ENCODE measurements around the gene RBM18. TPM values are rescaled to one million over a fixed set of nuclear protein-coding genes. Genes with fewer than 3 reads are reported as not detected.

The RBM18 gene
- total RNA-seq, 4 donors from 2014 or later: 10.1 to 14.6 (median 13.3) TPM

- whole genome bisulfite sequencing: 8% methylated on average over 10 of the region's 10 CpGs
Measured at GRCh38 chr9:122227575-122227900, 37.1 kb downstream of the RBM18 start.

DNA sequence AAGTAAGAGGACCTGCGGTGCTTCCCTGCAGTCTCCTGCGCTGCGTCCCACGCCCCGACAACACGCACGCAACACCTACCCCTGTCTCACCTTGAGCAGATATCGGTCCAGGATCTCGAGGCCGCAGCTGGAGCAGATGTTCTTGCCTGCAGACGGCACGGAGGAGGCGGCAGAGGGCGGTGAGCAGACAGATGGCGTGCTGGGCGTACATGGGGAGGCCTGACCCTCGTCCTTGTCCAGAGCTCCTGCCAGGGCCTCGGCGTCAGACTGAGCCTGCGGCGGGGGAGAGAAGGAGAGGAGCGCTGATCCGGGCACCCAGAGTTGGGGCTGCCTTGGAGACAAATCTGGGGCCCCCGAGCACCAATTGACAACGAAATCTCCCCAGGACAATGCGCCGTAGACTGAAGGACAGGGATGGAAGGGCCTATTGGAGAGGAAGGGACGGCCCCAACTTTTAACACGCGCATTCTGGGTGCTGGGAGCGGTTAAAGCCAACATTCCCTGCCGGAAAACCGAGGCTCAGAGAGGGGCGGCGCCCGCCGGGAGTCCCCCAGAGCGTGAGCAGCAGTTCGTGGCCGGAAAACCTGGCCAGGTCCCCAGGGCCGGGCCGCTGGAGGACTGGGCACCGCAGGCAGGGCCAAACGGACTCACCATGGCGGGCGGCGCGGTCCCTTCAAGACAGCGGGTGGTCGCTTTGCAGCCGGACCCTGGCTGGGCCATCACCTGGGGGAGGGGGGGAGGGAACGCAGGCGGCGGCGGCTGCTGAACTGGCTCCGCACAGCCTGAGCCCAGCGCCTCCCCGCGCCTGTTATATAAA is 37.7 kb downstream of the RBM18 start:
- intact Hi-C loops (cut with DNase I): no loop called here
- Histone ChIP-seq H3K27me3 (peaks cover 0 to 96% (median 56%) of the 10 kb centered on the region in 4 donors), H3K4me3 (peak overlapping the region; percentile 50 to 59 (median 52)), H3K4me1 (peaks cover 27 to 40% (median 38%) of the 10 kb centered on the region in 4 donors), H3K36me3 (no peaks in the 10 kb centered on the region), H3K27ac (replicated peaks in 1 of 4) (no peak overlapping the region), H3K9me3 (no peaks in the 10 kb centered on the region)
- 23% methylated on average over 33 of the region's 59 CpGs for WGBS
- DNase-seq (ENCODE audit: extremely low spot score): no peak
- TF ChIP-seq CTCF (IDR thresholded peaks at IDR 0.05) (no peak), EP300 (IDR thresholded peaks at IDR 0.05) (no peak)

More at GRCh38 chr9:122227575-122227900, 37.1 kb downstream of the RBM18 start:
- Histone ChIP-seq H3K4me3 (peak overlapping the region; percentile 50 to 59 (median 52)), H3K36me3 (no peaks in the 10 kb centered on the region), H3K27me3 (peaks cover 0 to 90% (median 53%) of the 10 kb centered on the region in 4 donors), H3K9me3 (no peaks in the 10 kb centered on the region), H3K27ac (replicated peaks in 1 of 4) (no peak overlapping the region), H3K4me1 (peaks cover 27 to 40% (median 38%) of the 10 kb centered on the region in 4 donors)
- intact Hi-C loops (cut with DNase I): no loop called here
- TF ChIP-seq CTCF (IDR thresholded peaks at IDR 0.05) (no peak), EP300 (IDR thresholded peaks at IDR 0.05) (no peak), POLR2A (IDR thresholded peaks at IDR 0.05; ENCODE audit: low read depth) (no peak), POLR2AphosphoS5 (IDR thresholded peaks at IDR 0.05) (no peak)
- no peak for DNase-seq (ENCODE audit: extremely low spot score)

- no peak for DNase-seq (ENCODE audit: extremely low spot score)
- no peak overlapping the region for H3K27ac ChIP-seq (replicated peaks in 1 of 4)
- intact Hi-C loops (cut with DNase I): no loop called here
- no peak for TF ChIP-seq CTCF (IDR thresholded peaks at IDR 0.05)
- no peak for TF ChIP-seq POLR2A (IDR thresholded peaks at IDR 0.05; ENCODE audit: low read depth)
- no peak for TF ChIP-seq POLR2AphosphoS5 (IDR thresholded peaks at IDR 0.05)
- TF ChIP-seq EP300 (IDR thresholded peaks at IDR 0.05): no peak
- H3K36me3 ChIP-seq: no peaks in the 10 kb centered on the region
- 17% methylated on average over 21 of the region's 51 CpGs for WGBS
- H3K4me3 ChIP-seq: peak overlapping the region; percentile 50 to 59 (median 52)
- peaks cover 0 to 100% (median 64%) of the 10 kb centered on the region in 4 donors for H3K27me3 ChIP-seq
- H3K4me1 ChIP-seq: peaks cover 29 to 44% (median 41%) of the 10 kb centered on the region in 4 donors
- no peaks in the 10 kb centered on the region for H3K9me3 ChIP-seq
Measured at GRCh38 chr9:122226142-122226757, 38.4 kb downstream of the RBM18 start.

DNA sequence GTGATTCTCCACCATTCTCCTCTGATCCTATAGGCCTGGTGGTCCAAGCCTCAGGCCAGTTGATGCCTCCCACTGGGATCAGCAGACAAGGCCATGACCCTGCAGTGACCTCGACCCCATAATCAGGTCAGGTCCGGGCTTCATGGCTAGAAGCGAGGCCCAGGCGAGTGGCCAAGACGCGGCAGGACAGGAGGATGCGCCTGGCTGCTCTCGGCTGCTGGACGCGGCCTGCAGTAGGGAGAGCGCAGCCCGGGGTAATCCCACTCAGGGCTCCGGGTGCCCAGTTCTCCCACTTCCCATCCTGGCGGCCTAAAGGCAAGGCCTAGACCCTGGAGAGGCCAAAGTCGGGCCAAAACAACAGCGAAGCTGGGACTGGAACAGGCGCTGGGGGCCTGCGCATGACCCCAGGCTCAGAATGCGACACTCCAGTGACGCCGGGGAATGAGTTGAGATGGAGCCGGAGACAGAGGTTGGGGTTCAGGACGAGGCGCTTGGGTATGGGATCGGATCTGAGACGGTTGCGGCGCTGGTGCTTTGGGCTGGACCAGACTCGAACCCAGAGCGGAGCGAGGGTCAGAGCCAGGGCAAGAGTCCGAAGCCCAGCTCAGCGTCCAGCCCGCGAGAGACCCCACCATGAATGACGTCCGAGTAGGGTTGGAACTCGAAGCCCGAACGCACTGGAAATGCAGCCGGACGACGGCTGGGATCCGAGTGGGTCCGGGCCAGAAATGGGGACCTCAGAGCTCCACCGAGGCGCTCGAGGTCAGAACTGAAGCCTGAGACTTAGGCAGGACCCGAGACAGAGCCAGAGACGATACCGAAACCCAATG is 39.1 kb downstream of the RBM18 start:
- WGBS: 33% methylated on average over 45 of the region's 51 CpGs
- Histone ChIP-seq H3K27me3 (peaks cover 0 to 100% (median 71%) of the 10 kb centered on the region in 4 donors), H3K36me3 (no peaks in the 10 kb centered on the region), H3K27ac (replicated peaks in 1 of 4) (no peak overlapping the region), H3K4me1 (peaks cover 33 to 51% (median 48%) of the 10 kb centered on the region in 4 donors), H3K4me3 (peak overlapping the region; percentile 35 to 59 (median 52)), H3K9me3 (no peaks in the 10 kb centered on the region)
- DNase-seq (ENCODE audit: extremely low spot score): no peak
- intact Hi-C loops (cut with DNase I): no loop called here
- TF ChIP-seq POLR2AphosphoS5 (IDR thresholded peaks at IDR 0.05): no peak
- no peak for TF ChIP-seq POLR2A (IDR thresholded peaks at IDR 0.05; ENCODE audit: low read depth)
- TF ChIP-seq EP300 (IDR thresholded peaks at IDR 0.05): no peak
- TF ChIP-seq CTCF (IDR thresholded peaks at IDR 0.05): no peak

Measured in esophagus muscularis mucosa (tissue), 4 donors.